ENCODE data around the gene ARHGAP15.

Gene ARHGAP15

GRCh38 chr2:143473216-143473615 lies 344.0 kb downstream of the ARHGAP15 start:
- Histone ChIP-seq H3K4me3 (ENCODE audit: low read length) (no peak overlapping the region), H3F3A (ENCODE audit: control insufficient read depth, insufficient read depth) (no peaks in the 10 kb centered on the region), H3K36me3 (ENCODE audit: control insufficient read depth, low read length) (no peaks in the 10 kb centered on the region), H3K4me1 (ENCODE audit: control insufficient read depth, low read length) (no peaks in the 10 kb centered on the region), H3K4me2 (ENCODE audit: low read length) (no peak overlapping the region), H3K79me2 (ENCODE audit: control insufficient read depth, low read length) (no peaks in the 10 kb centered on the region), H3K27ac (ENCODE audit: low read depth, low read length) (no peak overlapping the region), H3K27me3 (ENCODE audit: control insufficient read depth, low read length) (no peaks in the 10 kb centered on the region), H3K9me2 (replicated peaks; ENCODE audit: control insufficient read depth, low read length) (no peaks in the 10 kb centered on the region), H4K20me1 (ENCODE audit: control insufficient read depth, insufficient read depth, low read depth, low read length) (no peaks in the 10 kb centered on the region), H3K9me3 (ENCODE audit: control insufficient read depth, insufficient read depth, low read length) (no peaks in the 10 kb centered on the region)
- TF ChIP-seq, protein P1, sequence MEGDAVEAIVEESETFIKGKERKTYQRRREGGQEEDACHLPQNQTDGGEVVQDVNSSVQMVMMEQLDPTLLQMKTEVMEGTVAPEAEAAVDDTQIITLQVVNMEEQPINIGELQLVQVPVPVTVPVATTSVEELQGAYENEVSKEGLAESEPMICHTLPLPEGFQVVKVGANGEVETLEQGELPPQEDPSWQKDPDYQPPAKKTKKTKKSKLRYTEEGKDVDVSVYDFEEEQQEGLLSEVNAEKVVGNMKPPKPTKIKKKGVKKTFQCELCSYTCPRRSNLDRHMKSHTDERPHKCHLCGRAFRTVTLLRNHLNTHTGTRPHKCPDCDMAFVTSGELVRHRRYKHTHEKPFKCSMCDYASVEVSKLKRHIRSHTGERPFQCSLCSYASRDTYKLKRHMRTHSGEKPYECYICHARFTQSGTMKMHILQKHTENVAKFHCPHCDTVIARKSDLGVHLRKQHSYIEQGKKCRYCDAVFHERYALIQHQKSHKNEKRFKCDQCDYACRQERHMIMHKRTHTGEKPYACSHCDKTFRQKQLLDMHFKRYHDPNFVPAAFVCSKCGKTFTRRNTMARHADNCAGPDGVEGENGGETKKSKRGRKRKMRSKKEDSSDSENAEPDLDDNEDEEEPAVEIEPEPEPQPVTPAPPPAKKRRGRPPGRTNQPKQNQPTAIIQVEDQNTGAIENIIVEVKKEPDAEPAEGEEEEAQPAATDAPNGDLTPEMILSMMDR (IDR thresholded peaks at IDR 0.05; ENCODE audit: low read depth, low read length, poor library complexity, severe bottlenecking) = no peak
- TF ChIP-seq EZH2phosphoT487 (IDR thresholded peaks at IDR 0.05; ENCODE audit: borderline replicate concordance, low read length) = no peak

- Histone ChIP-seq H3F3A (ENCODE audit: control insufficient read depth, insufficient read depth) (no peaks in the 10 kb centered on the region), H3K79me2 (ENCODE audit: control insufficient read depth, low read length) (no peaks in the 10 kb centered on the region), H3K4me2 (ENCODE audit: low read length) (no peak overlapping the region), H3K4me1 (ENCODE audit: control insufficient read depth, low read length) (no peaks in the 10 kb centered on the region), H3K9me2 (replicated peaks; ENCODE audit: control insufficient read depth, low read length) (no peaks in the 10 kb centered on the region), H3K36me3 (ENCODE audit: control insufficient read depth, low read length) (no peaks in the 10 kb centered on the region), H3K4me3 (ENCODE audit: low read length) (no peak overlapping the region), H4K20me1 (ENCODE audit: control insufficient read depth, insufficient read depth, low read depth, low read length) (no peaks in the 10 kb centered on the region), H3K27me3 (ENCODE audit: control insufficient read depth, low read length) (no peaks in the 10 kb centered on the region), H3K27ac (ENCODE audit: low read depth, low read length) (no peak overlapping the region), H3K9me3 (ENCODE audit: control insufficient read depth, insufficient read depth, low read length) (no peaks in the 10 kb centered on the region)
- no peak for TF ChIP-seq EZH2phosphoT487 (IDR thresholded peaks at IDR 0.05; ENCODE audit: borderline replicate concordance, low read length)
- TF ChIP-seq, protein P1 (IDR thresholded peaks at IDR 0.05; ENCODE audit: low read depth, low read length, poor library complexity, severe bottlenecking) = no peak
Measured at GRCh38 chr2:143473820-143474219, 344.6 kb downstream of the ARHGAP15 start.

DNA sequence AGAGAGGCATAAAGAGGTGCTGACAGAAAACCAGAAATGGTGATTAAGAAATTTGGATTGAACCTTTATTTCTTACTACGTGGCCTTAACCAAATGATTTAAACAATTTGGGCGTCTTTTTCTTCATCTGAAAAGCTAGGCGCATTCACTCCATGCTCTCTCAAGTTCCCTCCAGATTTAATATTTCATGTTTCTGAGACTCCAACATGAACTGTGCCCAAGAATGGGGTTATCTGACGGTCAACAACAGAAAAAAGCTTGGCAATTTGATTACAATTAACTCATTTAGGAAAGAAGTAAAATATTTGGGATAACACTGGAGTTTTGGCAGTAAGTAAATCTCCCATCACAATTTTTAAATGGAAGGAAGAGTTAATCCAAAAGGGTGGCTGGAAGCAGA lies 345.4 kb downstream of the ARHGAP15 start:
- H3F3A ChIP-seq (ENCODE audit: control insufficient read depth, insufficient read depth) = no peaks in the 10 kb centered on the region
- no peaks in the 10 kb centered on the region for H3K27me3 ChIP-seq (ENCODE audit: control insufficient read depth, low read length)
- no peaks in the 10 kb centered on the region for H3K9me3 ChIP-seq (ENCODE audit: control insufficient read depth, insufficient read depth, low read length)
- no peaks in the 10 kb centered on the region for H3K79me2 ChIP-seq (ENCODE audit: control insufficient read depth, low read length)
- TF ChIP-seq, protein P1 (IDR thresholded peaks at IDR 0.05; ENCODE audit: low read depth, low read length, poor library complexity, severe bottlenecking) = no peak
- no peak for TF ChIP-seq EZH2phosphoT487 (IDR thresholded peaks at IDR 0.05; ENCODE audit: borderline replicate concordance, low read length)
- no peaks in the 10 kb centered on the region for H3K36me3 ChIP-seq (ENCODE audit: control insufficient read depth, low read length)
- no peak overlapping the region for H3K4me3 ChIP-seq (ENCODE audit: low read length)
- no peaks in the 10 kb centered on the region for H4K20me1 ChIP-seq (ENCODE audit: control insufficient read depth, insufficient read depth, low read depth, low read length)
- no peaks in the 10 kb centered on the region for H3K9me2 ChIP-seq (replicated peaks; ENCODE audit: control insufficient read depth, low read length)
- H3K4me1 ChIP-seq (ENCODE audit: control insufficient read depth, low read length) = no peaks in the 10 kb centered on the region
- no peak overlapping the region for H3K4me2 ChIP-seq (ENCODE audit: low read length)
- no peak overlapping the region for H3K27ac ChIP-seq (ENCODE audit: low read depth, low read length)
